Neural cell (in vitro differentiated cells): ENCODE results near the gene SMG6.

Experiments
- EZH2 ChIP-seq: fragments of 200-600, 300-800 bp; shearing (Covaris generic), sonication (generic); IDR thresholded peaks from 2 replicates; pipeline ENCODE4 v1.6.1; 2014; ENCODE audit warnings: antibody characterized with exemption, low read length, borderline replicate concordance, mild to moderate bottlenecking; ENCODE audit not compliant: insufficient read depth, poor library complexity, severe bottlenecking
- RAD21 ChIP-seq: fragments of 450-650 bp; conservative IDR thresholded peaks from 2 replicates; pipeline ENCODE4 v1.6.1; 2014; ENCODE audit warnings: antibody characterized with exemption, mild to moderate bottlenecking, moderate library complexity
- TAF1 ChIP-seq: IDR thresholded peaks from 2 replicates; pipeline ENCODE4 v1.6.1; 2012; ENCODE audit warnings: low read depth
- TF ChIP-seq, protein P1 (sequence below): fragments of 450-650 bp; IDR thresholded peaks from 2 replicates; pipeline ENCODE4 v1.5.1; 2014; ENCODE audit warnings: antibody characterized with exemption, mild to moderate bottlenecking, moderate library complexity; ENCODE audit not compliant: poor library complexity, severe bottlenecking

DNA sequence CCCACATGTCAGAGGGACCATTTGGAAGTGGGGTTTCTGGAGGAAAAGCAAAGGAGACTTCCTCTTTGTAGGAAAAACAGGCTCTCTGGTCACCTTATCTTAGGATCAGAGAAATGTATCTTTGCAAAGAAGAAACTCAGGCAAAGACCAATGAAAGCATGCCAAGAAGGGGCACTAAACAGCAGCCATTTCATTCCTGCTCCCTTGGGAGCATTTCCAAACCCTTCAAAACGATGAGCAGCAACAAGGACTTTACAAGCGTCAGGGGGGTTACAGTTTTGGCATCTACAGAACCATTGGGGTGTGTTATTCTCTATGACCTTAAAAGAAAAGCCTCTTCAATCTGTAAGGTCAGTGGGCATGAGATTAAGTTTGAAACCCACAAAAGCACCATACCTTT, 122.8 kb downstream of the SMG6 start:
- TF ChIP-seq, protein P1, sequence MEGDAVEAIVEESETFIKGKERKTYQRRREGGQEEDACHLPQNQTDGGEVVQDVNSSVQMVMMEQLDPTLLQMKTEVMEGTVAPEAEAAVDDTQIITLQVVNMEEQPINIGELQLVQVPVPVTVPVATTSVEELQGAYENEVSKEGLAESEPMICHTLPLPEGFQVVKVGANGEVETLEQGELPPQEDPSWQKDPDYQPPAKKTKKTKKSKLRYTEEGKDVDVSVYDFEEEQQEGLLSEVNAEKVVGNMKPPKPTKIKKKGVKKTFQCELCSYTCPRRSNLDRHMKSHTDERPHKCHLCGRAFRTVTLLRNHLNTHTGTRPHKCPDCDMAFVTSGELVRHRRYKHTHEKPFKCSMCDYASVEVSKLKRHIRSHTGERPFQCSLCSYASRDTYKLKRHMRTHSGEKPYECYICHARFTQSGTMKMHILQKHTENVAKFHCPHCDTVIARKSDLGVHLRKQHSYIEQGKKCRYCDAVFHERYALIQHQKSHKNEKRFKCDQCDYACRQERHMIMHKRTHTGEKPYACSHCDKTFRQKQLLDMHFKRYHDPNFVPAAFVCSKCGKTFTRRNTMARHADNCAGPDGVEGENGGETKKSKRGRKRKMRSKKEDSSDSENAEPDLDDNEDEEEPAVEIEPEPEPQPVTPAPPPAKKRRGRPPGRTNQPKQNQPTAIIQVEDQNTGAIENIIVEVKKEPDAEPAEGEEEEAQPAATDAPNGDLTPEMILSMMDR: no peak
- TF ChIP-seq RAD21 (no peak), EZH2 (no peak), TAF1 (no peak)
